Heart right ventricle (tissue), 16 donors: ENCODE results near the gene CLASP2. TPM values are rescaled to one million over a fixed set of nuclear protein-coding genes. Genes with fewer than 3 reads are reported as not detected.

Experiments
- ATAC-seq, 8 donors: fragments of 200-7000 bp; cut with Tn5 transposase; one replicate each; pipeline ENCODE4 v1.9.1; 2020; ENCODE audit warnings: mild to moderate bottlenecking in 8 of 8, moderate library complexity in 8 of 8, moderate number of reproducible peaks in 1 of 8
- DNase-seq, 2 donors: peaks; one replicate each; pipeline ENCODE4 v3.0.0-alpha.2; 2020
- H3K27ac ChIP-seq, 10 donors: fragments of 200-600 bp; sonication (generic) in 2 of 10; one replicate each; pipeline versions ENCODE4 v1.5.0 to v1.8.0; 2020 to 2022; ENCODE audit warnings: mild to moderate bottlenecking in 3 of 10
- H3K27me3 ChIP-seq, 7 donors: fragments of 200-600 bp; one replicate each; pipeline ENCODE4 v1.8.0; 2021 to 2022; ENCODE audit warnings: mild to moderate bottlenecking in 2 of 7
- H3K36me3 ChIP-seq, 9 donors: fragments of 200-600 bp; sonication (generic) in 1 of 9; one replicate each; pipeline versions ENCODE4 v1.5.0 to v1.8.0; 2020 to 2022; ENCODE audit warnings: mild to moderate bottlenecking in 2 of 9
- H3K4me1 ChIP-seq, 9 donors: fragments of 200-600 bp; sonication (generic) in 1 of 9; one replicate each; pipeline versions ENCODE4 v1.5.0 to v1.8.0; 2020 to 2022; ENCODE audit warnings: mild to moderate bottlenecking in 4 of 9
- H3K4me3 ChIP-seq, 10 donors: fragments of 200-600 bp; sonication (generic) in 2 of 10; one replicate each; pipeline versions ENCODE4 v1.5.0 to v1.8.0; 2020 to 2022; ENCODE audit warnings: mild to moderate bottlenecking in 7 of 10, moderate library complexity in 2 of 10
- H3K9me3 ChIP-seq, 11 donors: fragments of 200-600 bp in 10 of 11; sonication (generic) in 2 of 11; one replicate each; pipeline versions ENCODE4 v1.5.0 to v1.8.0; 2013 to 2022; ENCODE audit warnings: mild to moderate bottlenecking in 2 of 11, control low read depth in 1 of 11, moderate library complexity in 1 of 11
- WGBS, 2 donors: extraction: QIAGEN DNeasy Blood & Tissue Kit; methylation state at CpG; one replicate each; pipeline ENCODE4 v1.1.7; 2013; ENCODE audit warnings: inconsistent platforms in 1 of 2; 5-methylcytosine and 5-hydroxymethylcytosine counted together
- intact Hi-C, 10 donors: fragments of 100-400 bp; cut with DNase I; formaldehyde crosslinking; loops; one replicate each; pipeline versions ENCODE4 v1.11.1 to v1.14.2; 2022
- polyA plus RNA-seq, 2 donors: library from polyadenylated mRNA; stranded (reverse); fragments of 200-250 nt; gene quantifications; one replicate each; pipeline ENCODE4 v1.2.3, GENCODE V29; 2013
- total RNA-seq, 10 donors: library from RNA; stranded (reverse); fragmentation: NEBNext Ultra II Directional in 3 of 10; extraction: Animal tissue kit (Norgen Biotek cat#: 25700) in 3 of 10; gene quantifications; one replicate each; pipeline versions ENCODE4 v1.2.1 to v1.2.4, GENCODE V29; 2021 to 2023
- TF ChIP-seq, protein P1 (sequence below), 9 donors: fragments of 200-600 bp; sonication (generic) in 2 of 9; IDR thresholded peaks; one replicate each; pipeline versions ENCODE4 v1.5.0 to v1.8.0; 2021 to 2022; ENCODE audit warnings: antibody characterized with exemption in 9 of 9, mild to moderate bottlenecking in 5 of 9, moderate library complexity in 1 of 9
- donor health status: Arrhythmogenic right ventricular cardiomyopathy.
- donor health status: ischemic (EF 13 %, LVEDD 7.1; RV severe dilation, severe dysfunction).
- donor health status: healthy with polysubstance abuse.
- donor health status: DM: no; HTN: yes; CAD: no.
- donor health status: DM: no; HTN: no; CAD: no.
- donor health status: ischemic (EF 25% LVEDD 6.9; RV normal size, moderate dysfunction).
- donor health status: ischemic (EF 25% LVEDD 5.7; RV mildly dilated, moderate dysfunction).
- donor health status: healthy.
- donor health status: DM: yes; HTN: yes; CAD: no.
- donor health status: Ischemic cardiomyopathy.
- donor health status: ischemic (EF 35%, LVEDD 5.7; RV mildly dilated, moderate dysfunction).
- donor health status: nonischemic (EF 11% LVEDD 7.7; RV severe dilation, severe dysfunction).
- donor health status: DM: yes; HTN: yes; CAD: no.
- donor health status: PGD.
- donor health status: ischemic (EF 29% LVEDD 5.4; RV normal size, mild dysfunction).
- donor health status: nonischemic (EF 23%, LVEDD 6.1; RV moderate dilation, normal function).

CLASP2 gene
- total and polyA plus RNA-seq, 12 donors: 9.7 to 107 (median 84.9) TPM

DNA sequence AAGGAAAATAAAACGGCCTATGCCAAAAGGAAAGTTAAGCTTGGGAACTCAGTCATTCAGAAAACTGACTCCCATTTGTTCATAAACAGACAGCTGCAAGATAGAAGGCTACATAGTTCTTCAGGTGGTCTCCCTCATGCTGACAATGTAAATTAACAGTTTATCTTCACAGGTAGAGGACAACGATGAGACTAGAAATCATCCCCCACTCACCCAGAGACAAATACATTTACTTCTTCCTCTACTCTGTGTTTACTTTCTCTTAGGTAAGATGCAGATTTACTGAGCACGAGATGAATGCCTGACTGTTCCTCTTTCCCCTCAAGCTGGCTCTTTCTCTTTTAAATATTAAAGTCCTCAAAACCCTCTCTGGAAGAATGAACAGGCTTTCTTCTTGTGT, 160.2 kb downstream of the CLASP2 start:
- Histone ChIP-seq H3K4me1 (no peaks in the 10 kb centered on the region), H3K27ac (no peak overlapping the region), H3K9me3 (no peaks in the 10 kb centered on the region), H3K4me3 (no peak overlapping the region), H3K27me3 (no peaks in the 10 kb centered on the region), H3K36me3 (peaks cover 0 to 86% (median 19%) of the 10 kb centered on the region in 9 donors)
- DNase-seq (no peak), ATAC-seq (no peak)
- TF ChIP-seq, protein P1, sequence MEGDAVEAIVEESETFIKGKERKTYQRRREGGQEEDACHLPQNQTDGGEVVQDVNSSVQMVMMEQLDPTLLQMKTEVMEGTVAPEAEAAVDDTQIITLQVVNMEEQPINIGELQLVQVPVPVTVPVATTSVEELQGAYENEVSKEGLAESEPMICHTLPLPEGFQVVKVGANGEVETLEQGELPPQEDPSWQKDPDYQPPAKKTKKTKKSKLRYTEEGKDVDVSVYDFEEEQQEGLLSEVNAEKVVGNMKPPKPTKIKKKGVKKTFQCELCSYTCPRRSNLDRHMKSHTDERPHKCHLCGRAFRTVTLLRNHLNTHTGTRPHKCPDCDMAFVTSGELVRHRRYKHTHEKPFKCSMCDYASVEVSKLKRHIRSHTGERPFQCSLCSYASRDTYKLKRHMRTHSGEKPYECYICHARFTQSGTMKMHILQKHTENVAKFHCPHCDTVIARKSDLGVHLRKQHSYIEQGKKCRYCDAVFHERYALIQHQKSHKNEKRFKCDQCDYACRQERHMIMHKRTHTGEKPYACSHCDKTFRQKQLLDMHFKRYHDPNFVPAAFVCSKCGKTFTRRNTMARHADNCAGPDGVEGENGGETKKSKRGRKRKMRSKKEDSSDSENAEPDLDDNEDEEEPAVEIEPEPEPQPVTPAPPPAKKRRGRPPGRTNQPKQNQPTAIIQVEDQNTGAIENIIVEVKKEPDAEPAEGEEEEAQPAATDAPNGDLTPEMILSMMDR (IDR thresholded peaks at IDR 0.05): no peak
- intact Hi-C loops: no loop called here
- WGBS, 2 donors: 60 to 62% methylated on average over 3 of the region's 3 CpGs

DNA sequence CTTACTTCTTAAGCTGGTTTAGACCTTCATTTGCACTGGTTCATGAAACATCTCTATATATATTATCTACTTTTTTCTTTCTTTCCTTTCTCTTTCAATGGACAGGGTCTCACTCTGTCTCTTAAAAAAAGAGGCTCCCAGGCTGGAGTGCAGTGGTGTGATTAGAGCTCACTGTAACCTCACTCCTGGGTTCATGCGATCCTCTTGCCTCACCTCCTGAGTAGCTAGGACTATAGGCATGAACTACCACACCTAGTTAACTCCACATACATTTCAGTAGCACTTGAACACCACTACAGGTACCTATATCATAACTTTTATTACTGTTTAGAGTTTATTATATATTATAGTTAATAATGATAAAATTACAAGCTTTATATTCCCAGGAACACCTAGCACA, 160.8 kb downstream of the CLASP2 start:
- no peaks in the 10 kb centered on the region for H3K4me1 ChIP-seq
- H3K36me3 ChIP-seq: peaks cover 0 to 91% (median 19%) of the 10 kb centered on the region in 9 donors
- WGBS, 2 donors: 98 to 100% methylated on average over 1 of the region's 1 CpG
- H3K4me3 ChIP-seq: no peak overlapping the region
- no peak for DNase-seq
- H3K27ac ChIP-seq: no peak overlapping the region
- H3K27me3 ChIP-seq: no peaks in the 10 kb centered on the region
- no peak for ATAC-seq
- intact Hi-C loops: no loop called here
- no peaks in the 10 kb centered on the region for H3K9me3 ChIP-seq
- TF ChIP-seq, protein P1 (IDR thresholded peaks at IDR 0.05): no peak

DNA sequence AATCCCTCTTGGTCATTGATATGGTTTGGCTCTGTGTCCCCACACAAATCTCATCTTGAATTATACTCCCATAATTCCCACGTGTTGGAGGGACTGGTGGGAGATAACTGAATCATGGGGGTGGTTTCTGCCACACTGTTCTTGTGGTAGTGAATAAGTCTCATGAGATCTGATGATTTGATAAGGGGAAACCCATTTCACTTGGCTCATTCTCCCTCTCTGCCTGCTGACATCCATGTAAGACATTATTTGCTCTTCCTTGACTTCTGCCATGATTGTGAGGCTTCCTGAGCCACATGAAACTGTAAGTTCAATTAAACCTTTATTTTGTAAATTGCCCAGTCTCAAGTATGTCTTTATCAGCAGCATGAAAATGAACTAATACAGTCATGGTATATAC, 171.0 kb downstream of the CLASP2 start:
- no peaks in the 10 kb centered on the region for H3K27me3 ChIP-seq
- no peak for DNase-seq
- H3K27ac ChIP-seq: no peak overlapping the region
- ATAC-seq: no peak
- H3K36me3 ChIP-seq: peaks cover 0 to 72% (median 17%) of the 10 kb centered on the region in 9 donors
- no peaks in the 10 kb centered on the region for H3K9me3 ChIP-seq
- no peak overlapping the region for H3K4me3 ChIP-seq
- WGBS, 2 donors: 94% methylated on average over 1 of the region's 1 CpG
- TF ChIP-seq, protein P1 (IDR thresholded peaks at IDR 0.05): no peak
- intact Hi-C loops: loop anchor here in 1 of 10 donors (10.0 kb wide), 1 partner anchor 48 kb away; no protein-coding TSS in a partner anchor
- H3K4me1 ChIP-seq: no peaks in the 10 kb centered on the region

DNA sequence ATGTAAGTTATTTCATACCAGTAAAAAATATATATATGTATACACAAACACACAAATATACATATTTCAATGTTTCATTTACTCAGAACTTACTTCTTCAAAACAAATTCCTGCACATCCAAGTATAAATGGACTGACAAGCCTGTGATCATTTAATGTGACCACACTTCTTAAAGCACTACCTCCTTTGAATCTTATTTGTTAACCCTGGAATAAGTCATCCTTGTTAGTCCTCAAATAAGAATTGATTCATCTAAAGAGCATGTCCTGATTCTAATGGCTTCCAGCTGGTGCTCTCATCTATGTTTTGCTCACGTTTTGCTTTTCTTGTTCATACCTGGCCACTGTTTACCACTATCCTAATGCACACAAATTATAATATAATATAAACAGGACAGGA, 173.9 kb downstream of the CLASP2 start:
- peaks cover 0 to 74% (median 10%) of the 10 kb centered on the region in 9 donors for H3K36me3 ChIP-seq

More for the DNA sequence above, 173.9 kb downstream of the CLASP2 start:
- Histone ChIP-seq H3K27ac (no peak overlapping the region), H3K4me1 (peaks cover 0 to 3% (median 0%) of the 10 kb centered on the region in 9 donors), H3K9me3 (no peaks in the 10 kb centered on the region), H3K27me3 (no peaks in the 10 kb centered on the region), H3K4me3 (no peak overlapping the region)
- no peak for ATAC-seq
- TF ChIP-seq, protein P1 (IDR thresholded peaks at IDR 0.05): no peak
- intact Hi-C loops: loop anchor here in 1 of 10 donors (10.0 kb wide), 1 partner anchor 51 kb away; no protein-coding TSS in a partner anchor
- DNase-seq: no peak
- WGBS, 2 donors: 63 to 70% methylated on average over 1 of the region's 1 CpG
